AG04450 (cell line): ENCODE data around the gene NOTCH4. TPM values are rescaled to one million over a fixed set of nuclear protein-coding genes. Genes with fewer than 3 reads are reported as not detected.

Experiments
- CTCF ChIA-PET: fragments of 300-600, 350-600 bp; formaldehyde crosslinking; extraction: SDS; loops from one replicate; lab custom pipeline; 2022; ENCODE audit warnings: antibody characterized with exemption, inconsistent platforms; lab: Charles Lee
- POLR2A ChIA-PET: fragments of 350-600 bp; formaldehyde crosslinking; extraction: SDS; loops from one replicate; lab custom pipeline; 2021; ENCODE audit warnings: antibody characterized with exemption, inconsistent platforms; lab: Yijun Ruan, JAX
- DNase-seq: peaks from one replicate; pipeline ENCODE4 v3.0.0-alpha.2; 2011; ENCODE audit warnings: low read depth, low spot score
- H3K27ac ChIP-seq: one replicate; pipeline ENCODE4 v1.5.1; 2012; ENCODE audit warnings: low read depth, low read length, control low read depth
- H3K27me3 ChIP-seq: one replicate; pipeline ENCODE4 v1.6.0; 2012; ENCODE audit warnings: low read length; ENCODE audit not compliant: control insufficient read depth, insufficient read depth
- H3K4me3 ChIP-seq: 2 replicates; pipeline ENCODE4 v1.5.1; 2011; ENCODE audit warnings: mild to moderate bottlenecking, low read depth, low read length, control low read depth
- H3K9me3 ChIP-seq: 2 replicates; pipeline ENCODE4 v1.5.1; 2012; ENCODE audit warnings: low read length; ENCODE audit not compliant: control insufficient read depth, insufficient read depth
- polyA plus RNA-seq: library from polyadenylated mRNA; depleted of rRNA; stranded (reverse); fragments of >200 nt; gene quantifications from 2 replicates; pipeline ENCODE4 v1.2.3, GENCODE V29; 2011
- TF ChIP-seq, protein P1 (sequence below): IDR thresholded peaks from 2 replicates; pipeline ENCODE4 v1.5.1; 2011; ENCODE audit warnings: low read depth, low read length, control low read depth, inconsistent platforms

Gene NOTCH4
- polyA plus RNA-seq, 1 experiment, result 0.55 TPM

DNA sequence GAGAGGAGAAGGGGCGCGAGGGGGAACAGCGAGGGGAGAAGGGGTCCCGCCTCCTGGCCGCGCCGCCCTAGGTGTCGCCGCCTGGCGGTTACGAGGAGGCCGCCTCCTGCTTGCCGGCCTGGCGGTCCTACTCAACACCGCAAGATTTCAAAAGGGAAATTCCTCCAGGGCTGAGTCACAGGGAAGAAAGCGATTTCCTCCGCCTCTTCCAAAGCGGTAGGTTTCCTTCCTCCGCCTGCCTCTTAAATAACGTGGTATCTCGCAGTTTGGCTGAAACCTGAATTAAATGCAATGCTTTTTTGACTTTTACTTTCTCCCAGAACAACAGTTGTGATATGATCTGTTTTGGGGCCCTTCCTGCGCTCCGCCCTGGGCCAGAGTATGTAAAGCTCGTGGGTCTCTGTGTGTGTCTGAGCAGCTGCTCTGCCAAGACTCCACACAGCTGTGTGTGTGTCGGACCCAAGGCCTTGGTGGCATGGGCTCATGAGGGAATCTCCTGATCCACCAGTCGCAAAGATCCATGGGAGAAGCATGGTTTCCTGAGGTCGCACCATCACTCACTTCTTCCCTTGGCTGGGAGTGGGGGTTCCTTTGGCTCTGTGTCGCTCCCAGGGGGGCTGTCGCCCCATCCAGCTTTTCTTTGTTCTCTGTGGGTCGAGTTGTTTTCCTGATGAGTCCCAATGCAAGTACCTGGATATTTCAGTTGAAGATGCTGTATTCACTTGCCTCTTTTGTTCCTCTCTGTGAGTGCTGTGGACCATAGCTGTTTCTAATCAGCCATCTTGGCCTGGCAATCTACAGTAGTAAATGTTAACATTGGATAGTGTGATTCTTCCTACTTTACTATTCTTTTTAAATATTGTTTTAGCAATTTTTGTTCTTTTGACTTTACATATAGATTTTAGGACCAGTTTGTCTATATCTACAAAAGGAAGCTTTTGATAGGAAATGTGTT, 31.6 kb upstream of the NOTCH4 start:
- ChIA-PET POLR2A (interaction anchor here (1.6 kb wide), 1 partner anchor 60 kb away, joined by 11 read pairs; no protein-coding TSS in a partner anchor), CTCF (interaction anchor here (0.6 to 3.9 kb wide), 16 partner anchors 10 to 1533 kb away, joined by 3 to 57 read pairs (median 4); partner anchors contain the start of genes LY6G5B and TAP2)
- DNase-seq, result peak; percentile 81
- Histone ChIP-seq H3K27me3 (peaks cover 2% of the 10 kb centered on the region), H3K27ac (peak overlapping the region; percentile 97), H3K4me3 (peak overlapping the region; percentile 56), H3K9me3 (no peaks in the 10 kb centered on the region)
- TF ChIP-seq, protein P1, sequence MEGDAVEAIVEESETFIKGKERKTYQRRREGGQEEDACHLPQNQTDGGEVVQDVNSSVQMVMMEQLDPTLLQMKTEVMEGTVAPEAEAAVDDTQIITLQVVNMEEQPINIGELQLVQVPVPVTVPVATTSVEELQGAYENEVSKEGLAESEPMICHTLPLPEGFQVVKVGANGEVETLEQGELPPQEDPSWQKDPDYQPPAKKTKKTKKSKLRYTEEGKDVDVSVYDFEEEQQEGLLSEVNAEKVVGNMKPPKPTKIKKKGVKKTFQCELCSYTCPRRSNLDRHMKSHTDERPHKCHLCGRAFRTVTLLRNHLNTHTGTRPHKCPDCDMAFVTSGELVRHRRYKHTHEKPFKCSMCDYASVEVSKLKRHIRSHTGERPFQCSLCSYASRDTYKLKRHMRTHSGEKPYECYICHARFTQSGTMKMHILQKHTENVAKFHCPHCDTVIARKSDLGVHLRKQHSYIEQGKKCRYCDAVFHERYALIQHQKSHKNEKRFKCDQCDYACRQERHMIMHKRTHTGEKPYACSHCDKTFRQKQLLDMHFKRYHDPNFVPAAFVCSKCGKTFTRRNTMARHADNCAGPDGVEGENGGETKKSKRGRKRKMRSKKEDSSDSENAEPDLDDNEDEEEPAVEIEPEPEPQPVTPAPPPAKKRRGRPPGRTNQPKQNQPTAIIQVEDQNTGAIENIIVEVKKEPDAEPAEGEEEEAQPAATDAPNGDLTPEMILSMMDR, result peak; percentile 69

GRCh38 chr6:32254761-32255198, 30.9 kb upstream of the NOTCH4 start:
- H3K27ac ChIP-seq, result no peak overlapping the region
- no peak for DNase-seq
- ChIA-PET POLR2A (interaction anchor here (1.6 kb wide), 1 partner anchor 59 kb away, joined by 11 read pairs; no protein-coding TSS in a partner anchor), CTCF (interaction anchor here (0.6 to 3.9 kb wide), 20 partner anchors 8 to 1533 kb away, joined by 3 to 57 read pairs (median 4); partner anchors contain the start of genes PBX2 and TAP2)
- peak overlapping the region; percentile 56 for H3K4me3 ChIP-seq
- TF ChIP-seq, protein P1, result no peak
- H3K9me3 ChIP-seq, result 0 out of 2 replicates have a peak, but pooled peaks cover under 1% of the 10 kb centered on the region
- peaks cover 2% of the 10 kb centered on the region for H3K27me3 ChIP-seq

DNA sequence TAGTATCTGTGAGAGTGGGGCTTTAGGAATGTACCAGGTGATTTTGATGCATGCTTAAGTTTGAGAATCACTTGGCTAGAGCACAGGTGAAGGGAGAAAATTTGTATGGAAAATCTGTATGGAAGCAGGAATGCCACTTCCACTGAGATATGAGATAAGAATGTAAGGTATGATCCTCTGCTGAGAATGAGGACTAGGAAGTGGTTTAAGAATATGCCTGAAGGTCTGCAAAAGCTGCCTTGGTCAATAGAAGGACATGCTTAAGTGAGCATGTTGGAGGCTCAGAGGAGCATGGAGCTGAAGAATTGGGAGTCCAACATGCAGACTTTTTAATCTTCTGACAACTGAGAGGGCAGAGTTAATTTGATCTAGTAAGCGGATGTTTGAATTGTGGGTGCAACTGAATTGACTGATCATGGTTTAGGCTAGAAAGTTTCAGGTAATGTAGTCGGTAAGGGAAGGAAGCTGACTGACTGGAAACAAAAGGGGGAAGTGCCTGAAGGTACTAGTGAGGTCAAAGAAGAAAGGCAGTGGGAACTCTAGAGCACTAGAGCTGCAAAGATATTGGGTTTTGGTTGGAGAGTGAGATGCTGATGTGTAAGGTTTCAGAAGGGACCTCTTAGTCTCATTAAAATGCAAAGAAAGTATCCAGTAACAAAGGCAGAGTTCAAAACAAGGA, 28.6 kb upstream of the NOTCH4 start:
- no peak for DNase-seq
- ChIA-PET CTCF (interaction anchor here (1.1 kb wide), 2 partner anchors 8 to 57 kb away, joined by 4 read pairs; no protein-coding TSS in a partner anchor), POLR2A (no interaction called here)
- no peak overlapping the region for H3K4me3 ChIP-seq
- TF ChIP-seq, protein P1, result no peak
- peaks cover 7% of the 10 kb centered on the region; the same call in 1 of the 2 replicates for H3K9me3 ChIP-seq
- peaks cover 12% of the 10 kb centered on the region for H3K27me3 ChIP-seq
- H3K27ac ChIP-seq, result no peak overlapping the region

- Histone ChIP-seq H3K27me3 (peaks cover 12% of the 10 kb centered on the region), H3K27ac (no peak overlapping the region), H3K9me3 (peaks cover 7% of the 10 kb centered on the region; the same call in 1 of the 2 replicates), H3K4me3 (no peak overlapping the region)
- DNase-seq, result no peak
- TF ChIP-seq, protein P1, result no peak
- ChIA-PET POLR2A (no interaction called here), CTCF (interaction anchor here (1.3 kb wide), 1 partner anchor 619 kb away, joined by 3 read pairs; no protein-coding TSS in a partner anchor)
Measured at GRCh38 chr6:32249262-32249661, 25.4 kb upstream of the NOTCH4 start.
